ENCODE results near the gene HBP1.

DNA sequence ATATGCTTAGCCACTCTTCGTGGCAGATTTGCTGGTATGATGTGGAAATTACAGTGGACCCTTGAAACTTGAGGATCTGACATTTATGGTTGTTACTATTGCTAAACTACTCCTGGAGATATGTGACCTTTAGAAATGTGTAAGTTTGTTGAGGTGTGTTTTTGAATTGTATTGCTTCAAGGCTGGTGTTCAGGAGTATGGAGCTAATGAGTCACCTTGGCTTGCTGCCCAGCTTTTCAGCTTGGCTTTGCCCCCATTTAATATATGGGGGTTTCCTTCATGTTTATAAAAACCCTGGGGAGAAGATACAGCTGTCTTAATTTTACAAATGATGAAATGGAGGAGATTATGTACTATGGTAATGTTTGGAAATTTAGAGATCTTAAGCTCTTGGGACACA lies 11.6 kb downstream of the HBP1 start:
- TF ChIP-seq RFX3 (CRISPR knock-in tag; IDR thresholded peaks at IDR 0.05), result no peak
- TF ChIP-seq MAFK (conservative IDR thresholded peaks at IDR 0.05 in 1 of 2, IDR thresholded peaks at IDR 0.05 in 1 of 2; ENCODE audit: low read length in 2 of 2), result no peak
- TF ChIP-seq CBX2 (IDR thresholded peaks at IDR 0.05; ENCODE audit: low read depth, low read length), result no peak
- TF ChIP-seq CBX2 (CRISPR knock-in tag; IDR thresholded peaks at IDR 0.05; ENCODE audit: low read depth), result no peak
- no peak for TF ChIP-seq EZH2 (conservative IDR thresholded peaks at IDR 0.05; ENCODE audit: low read depth, low read length)
- no peak for TF ChIP-seq DPF2 (CRISPR knock-in tag; IDR thresholded peaks at IDR 0.05; ENCODE audit: borderline replicate concordance, low read depth)
- TF ChIP-seq EED (CRISPR knock-in tag; IDR thresholded peaks at IDR 0.05), result no peak
- TF ChIP-seq YY1 (IDR thresholded peaks at IDR 0.05; ENCODE audit: insufficient read depth, insufficient replicate concordance, low read depth, low read length), result no peak
- TF ChIP-seq TOPORS (CRISPR knock-in tag; IDR thresholded peaks at IDR 0.05), result no peak
- no peak for TF ChIP-seq MXI1 (IDR thresholded peaks at IDR 0.05; ENCODE audit: borderline replicate concordance, low read depth, low read length)

Data from HepG2 (cell line).